Measurements from ENCODE around the gene UCN2. TPM values are rescaled to one million over a fixed set of nuclear protein-coding genes. Genes with fewer than 3 reads are reported as not detected.

UCN2 gene
- total RNA-seq, 1 donor, result 6.0 TPM

- H3K4me3 ChIP-seq (ENCODE audit: low read depth, low read length), result no peak overlapping the region
- DNase-seq (ENCODE audit: low read depth), result no peak
- TF ChIP-seq CTCF (IDR thresholded peaks at IDR 0.05; ENCODE audit: insufficient read depth, low read depth, low read length), result no peak
Measured at GRCh38 chr3:48528048-48528447, 35.5 kb downstream of the UCN2 start.

GRCh38 chr3:48524970-48525369 lies 38.6 kb downstream of the UCN2 start:
- H3K4me3 ChIP-seq (ENCODE audit: low read depth, low read length), result no peak overlapping the region
- TF ChIP-seq CTCF (IDR thresholded peaks at IDR 0.05; ENCODE audit: insufficient read depth, low read depth, low read length), result no peak

GRCh38 chr3:48521635-48522034 lies 41.9 kb downstream of the UCN2 start:
- TF ChIP-seq CTCF (IDR thresholded peaks at IDR 0.05; ENCODE audit: insufficient read depth, low read depth, low read length), result no peak
- no peak for DNase-seq (ENCODE audit: low read depth)
- H3K4me3 ChIP-seq (ENCODE audit: low read depth, low read length), result no peak overlapping the region

More at GRCh38 chr3:48524970-48525369, 38.6 kb downstream of the UCN2 start:
- DNase-seq (ENCODE audit: low read depth), result no peak

GRCh38 chr3:48519277-48519643 lies 44.3 kb downstream of the UCN2 start:
- TF ChIP-seq CTCF (IDR thresholded peaks at IDR 0.05; ENCODE audit: insufficient read depth, low read depth, low read length), result no peak
- no peak for DNase-seq (ENCODE audit: low read depth)
- no peak overlapping the region for H3K4me3 ChIP-seq (ENCODE audit: low read depth, low read length)

GRCh38 chr3:48518638-48519276 lies 44.8 kb downstream of the UCN2 start:
- TF ChIP-seq CTCF (IDR thresholded peaks at IDR 0.05; ENCODE audit: insufficient read depth, low read depth, low read length), result no peak
- DNase-seq (ENCODE audit: low read depth), result no peak

GRCh38 chr3:48518069-48518468 lies 45.5 kb downstream of the UCN2 start:
- no peak for DNase-seq (ENCODE audit: low read depth)
- TF ChIP-seq CTCF (IDR thresholded peaks at IDR 0.05; ENCODE audit: insufficient read depth, low read depth, low read length), result no peak
- no peak overlapping the region for H3K4me3 ChIP-seq (ENCODE audit: low read depth, low read length)

More at GRCh38 chr3:48518638-48519276, 44.8 kb downstream of the UCN2 start:
- H3K4me3 ChIP-seq (ENCODE audit: low read depth, low read length), result no peak overlapping the region

- no peak overlapping the region for H3K4me3 ChIP-seq (ENCODE audit: low read depth, low read length)
- DNase-seq (ENCODE audit: low read depth), result no peak
- TF ChIP-seq CTCF (IDR thresholded peaks at IDR 0.05; ENCODE audit: insufficient read depth, low read depth, low read length), result no peak
Measured at GRCh38 chr3:48516571-48516970, 47.0 kb downstream of the UCN2 start.
